HG02970 (cell line): ENCODE results near the gene ARHGAP18.

Experiments used
- ATAC-seq: cut with Tn5 transposase; IDR thresholded peaks from one replicate; pipeline ENCODE4 v1.9.1; 2021; ENCODE audit warnings: mild to moderate bottlenecking, moderate library complexity, moderate number of reproducible peaks; ENCODE audit not compliant: unreplicated experiment, low FRiP score

ARHGAP18 gene

DNA sequence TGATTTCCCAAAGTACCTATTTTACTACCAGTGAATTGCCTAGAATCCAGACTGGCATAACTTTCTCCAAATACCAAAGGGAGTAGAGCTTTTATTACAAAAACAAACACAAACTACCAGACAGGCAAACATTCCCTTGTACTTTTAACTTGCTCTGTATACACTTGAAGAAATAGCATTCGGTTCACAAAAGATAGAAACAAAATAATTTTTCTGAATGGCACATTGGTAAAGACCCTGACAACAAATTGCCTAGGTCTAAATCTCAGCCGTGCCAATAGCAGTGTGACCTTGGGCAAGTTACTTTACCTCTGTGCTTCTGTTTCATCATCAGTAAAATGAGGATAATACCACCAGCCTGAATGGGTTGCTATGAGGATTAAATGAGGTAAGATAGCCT lies 15.9 kb downstream of the ARHGAP18 start:
- no peak for ATAC-seq

DNA sequence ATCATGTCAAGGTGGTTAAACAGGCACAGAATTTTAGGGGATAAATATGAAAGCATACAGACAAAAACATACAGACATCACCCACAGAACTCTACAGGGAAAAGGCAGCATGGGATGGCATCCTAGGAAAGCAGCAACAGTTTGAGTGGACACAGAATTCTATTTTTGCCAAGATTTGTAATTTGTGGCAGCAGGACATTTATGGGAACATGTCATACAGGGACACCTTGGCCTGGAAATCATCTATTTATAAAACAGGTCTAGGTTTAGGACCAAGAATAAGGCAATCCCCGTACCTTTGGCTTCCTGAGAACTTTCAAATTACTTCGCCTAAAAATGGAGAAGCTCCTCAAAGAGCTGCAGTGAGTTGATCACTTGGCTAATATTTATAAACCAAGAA lies 17.5 kb downstream of the ARHGAP18 start:
- no peak for ATAC-seq

DNA sequence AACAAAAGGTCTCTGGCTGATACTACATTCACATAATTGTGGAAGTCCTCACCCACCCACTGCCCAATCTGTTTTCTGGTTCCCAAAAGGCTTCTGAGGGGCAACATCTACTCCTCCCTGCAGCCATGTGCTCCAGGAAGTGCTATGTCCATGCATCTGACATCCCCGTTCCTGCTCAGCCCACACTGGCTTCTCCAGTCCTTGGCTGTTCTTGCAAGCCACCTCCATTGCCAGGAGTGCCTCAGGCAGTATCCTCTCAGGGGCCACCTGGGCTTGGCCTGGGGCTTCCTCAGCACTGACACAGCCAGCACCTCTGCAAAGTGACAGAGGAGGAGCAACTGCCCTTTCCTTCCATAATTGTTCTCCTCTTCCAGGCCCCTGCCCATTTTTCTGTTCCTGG lies 18.3 kb downstream of the ARHGAP18 start:
- no peak for ATAC-seq

DNA sequence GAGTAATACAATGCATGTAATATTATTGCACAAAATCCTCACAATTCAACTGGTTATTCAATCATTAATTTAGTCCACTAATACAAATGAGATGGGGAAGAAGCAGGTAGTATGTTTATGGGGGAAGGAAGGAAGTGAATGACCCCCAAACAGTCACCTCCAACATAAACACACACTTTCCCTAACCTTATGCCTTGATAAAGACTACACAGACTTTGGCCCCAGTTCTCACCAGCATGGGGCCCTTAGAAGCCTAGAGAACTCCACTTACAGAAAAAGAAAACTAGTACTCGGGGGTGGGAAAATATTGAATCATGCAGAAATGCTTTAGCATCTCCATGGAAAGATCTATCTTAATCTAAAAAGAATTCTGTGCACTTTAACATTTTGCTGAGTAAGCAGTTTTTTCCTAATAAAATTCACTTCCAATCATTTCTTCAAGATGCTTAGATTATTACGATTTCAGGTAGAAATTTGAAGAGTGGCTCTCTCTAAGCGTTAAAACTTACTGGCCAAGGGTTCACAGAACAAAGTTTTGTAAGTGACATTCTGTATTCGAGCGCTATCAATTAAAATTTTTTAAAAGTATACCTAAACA lies 18.8 kb downstream of the ARHGAP18 start:
- no peak for ATAC-seq

DNA sequence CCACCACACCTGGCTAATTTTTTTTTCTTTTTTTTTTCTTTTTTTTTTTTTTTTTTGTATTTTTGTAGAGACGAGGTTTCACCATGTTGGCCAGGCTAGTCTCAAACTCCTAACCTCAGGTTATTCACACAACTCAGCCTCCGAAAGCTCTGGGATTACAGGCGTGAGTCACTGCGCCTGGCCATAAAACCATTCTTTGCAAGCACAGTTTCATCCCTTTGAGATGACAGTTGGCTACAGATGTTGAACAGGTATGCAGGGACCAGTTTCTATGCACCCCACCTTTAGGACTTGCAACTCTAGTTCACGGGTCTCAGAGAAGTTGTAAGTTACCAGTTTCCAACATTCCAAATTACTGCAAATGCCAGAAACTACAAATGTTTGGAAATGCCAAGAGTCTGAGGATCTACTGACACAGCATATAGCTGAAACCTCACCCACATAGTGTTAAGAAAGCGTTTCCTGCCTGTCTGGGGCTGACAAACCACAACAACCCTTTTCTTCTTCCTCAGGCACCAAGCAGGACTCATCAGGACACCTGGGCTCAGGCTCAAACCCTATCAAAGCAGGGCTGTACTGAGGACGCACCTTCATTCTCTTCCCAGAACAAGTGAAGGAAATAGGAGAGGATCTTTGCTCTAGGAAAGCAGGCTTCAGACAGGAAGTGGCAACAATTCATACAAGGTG lies 22.9 kb downstream of the ARHGAP18 start:
- ATAC-seq: no peak

DNA sequence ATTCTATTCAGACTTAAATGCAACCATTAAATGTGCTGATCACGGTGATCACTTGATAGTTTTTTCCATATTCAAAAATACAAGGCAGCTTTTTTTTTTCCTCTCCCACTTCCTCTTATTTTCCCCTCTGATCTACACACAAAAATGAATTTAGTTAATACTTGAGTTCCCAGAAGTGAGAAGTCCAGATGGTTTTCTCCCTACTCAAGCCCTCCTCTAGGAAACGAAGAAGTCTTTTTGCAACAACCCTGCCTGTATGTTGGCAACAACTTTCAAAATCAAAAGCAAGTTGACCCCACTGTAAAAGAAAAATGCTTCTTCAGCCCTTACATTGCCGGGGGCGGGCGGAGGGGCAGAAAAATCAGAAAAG lies 24.3 kb downstream of the ARHGAP18 start:
- no peak for ATAC-seq

DNA sequence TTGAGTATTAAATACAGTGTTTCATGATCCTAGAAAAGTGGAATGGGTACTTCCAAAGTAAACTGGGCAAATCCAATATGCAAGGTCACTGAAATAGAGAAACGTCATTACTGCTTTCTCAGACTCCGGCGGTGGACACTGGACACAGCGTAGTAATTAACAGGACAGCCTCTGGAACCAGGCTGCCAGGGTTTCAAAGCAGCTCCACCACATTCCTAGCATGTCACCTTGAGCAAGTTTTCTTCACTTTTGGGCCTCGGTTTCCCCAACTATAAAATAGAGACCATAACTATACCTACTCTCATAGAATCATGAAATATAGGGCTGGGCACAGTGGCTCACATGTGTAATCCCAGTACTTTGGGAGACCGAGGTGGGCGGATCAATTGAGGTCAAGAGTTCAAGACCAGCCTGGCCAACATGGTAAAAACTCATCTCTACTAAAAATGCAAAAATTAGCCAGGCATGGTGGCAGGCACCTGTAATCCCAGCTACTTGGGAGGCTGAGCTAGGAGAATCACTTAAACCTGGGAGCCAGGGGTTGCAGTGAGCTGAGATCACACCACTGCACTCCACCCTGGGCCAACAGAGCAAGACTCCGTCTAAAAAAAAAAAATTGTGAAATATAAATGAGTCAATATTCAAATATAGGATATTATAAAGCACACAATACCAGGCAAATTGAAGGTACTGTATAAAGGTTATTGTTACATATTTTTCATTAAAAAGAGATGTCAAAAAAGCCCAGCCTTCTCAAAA lies 24.9 kb downstream of the ARHGAP18 start:
- ATAC-seq: no peak

DNA sequence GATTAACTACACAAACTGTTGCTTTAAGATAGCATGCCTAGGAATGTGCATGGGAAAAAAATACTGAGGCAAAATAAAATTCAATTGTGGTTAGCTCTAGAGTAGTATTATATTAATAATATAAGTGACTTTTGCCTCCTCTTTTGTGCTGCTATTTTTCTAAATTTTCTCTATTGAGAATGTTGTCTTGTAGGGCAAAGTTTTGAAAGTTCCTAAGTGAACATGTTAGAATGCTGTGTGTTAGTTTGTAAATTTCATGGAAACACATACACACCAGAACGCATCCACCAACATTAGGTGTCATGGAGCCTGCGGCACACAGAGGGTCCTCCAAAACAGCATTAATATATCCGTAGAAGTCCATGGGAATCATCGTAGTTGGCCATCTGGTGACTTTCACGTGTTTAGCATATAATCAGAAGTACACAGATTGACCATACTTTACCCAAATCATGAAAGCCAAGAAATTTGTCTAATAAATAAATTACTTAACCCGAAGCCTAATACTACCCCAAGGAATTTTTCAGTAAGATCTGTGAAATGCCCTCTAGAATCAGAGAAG lies 25.6 kb downstream of the ARHGAP18 start:
- no peak for ATAC-seq

DNA sequence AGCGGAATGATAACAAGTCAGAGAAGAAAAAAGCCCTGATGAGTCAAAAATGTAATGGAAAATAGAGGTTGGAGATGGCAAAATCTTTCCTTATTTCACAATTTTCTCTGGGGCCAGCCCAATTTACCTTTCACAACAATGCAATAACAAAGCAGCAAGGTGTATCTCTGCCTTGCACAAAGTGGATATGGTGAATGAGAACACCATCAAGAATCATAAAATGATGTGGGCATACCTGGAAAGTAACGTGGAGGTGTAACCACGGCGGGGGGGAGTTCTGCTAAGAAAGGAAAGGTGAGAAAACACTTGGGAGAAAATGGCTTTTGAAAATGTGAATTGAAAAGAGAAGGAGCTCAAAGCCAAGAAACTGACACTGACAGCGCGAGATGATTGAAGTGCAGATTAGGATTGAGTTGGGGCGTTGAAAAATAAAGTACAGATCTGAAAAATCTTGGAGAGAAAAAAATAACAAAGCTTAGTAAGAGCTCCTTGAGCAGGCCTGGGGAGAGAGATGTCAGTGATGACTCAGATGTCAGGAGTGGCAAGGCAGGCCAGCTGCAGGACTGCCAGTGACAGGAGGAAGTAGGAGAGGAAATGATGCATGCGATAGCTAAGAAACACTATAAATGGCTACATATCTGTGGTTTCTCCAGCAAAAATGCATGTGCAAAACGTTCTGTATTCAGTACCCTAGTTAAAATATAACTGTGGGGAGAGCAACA lies 26.2 kb downstream of the ARHGAP18 start:
- peak; percentile 93 for ATAC-seq

DNA sequence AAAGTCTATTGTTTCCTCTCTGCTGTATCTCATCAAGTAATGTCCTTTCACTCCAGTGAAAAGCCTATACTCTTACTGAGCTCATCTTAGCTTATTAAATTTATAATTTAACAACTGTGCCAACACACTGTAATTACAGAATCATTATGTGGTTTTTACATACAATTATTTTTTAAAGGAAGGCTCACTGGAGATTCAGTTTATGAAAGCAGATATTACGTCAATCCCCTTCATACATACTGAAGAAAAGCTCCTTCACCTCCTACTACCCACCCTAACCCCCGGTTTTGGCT lies 28.1 kb downstream of the ARHGAP18 start:
- ATAC-seq: no peak

DNA sequence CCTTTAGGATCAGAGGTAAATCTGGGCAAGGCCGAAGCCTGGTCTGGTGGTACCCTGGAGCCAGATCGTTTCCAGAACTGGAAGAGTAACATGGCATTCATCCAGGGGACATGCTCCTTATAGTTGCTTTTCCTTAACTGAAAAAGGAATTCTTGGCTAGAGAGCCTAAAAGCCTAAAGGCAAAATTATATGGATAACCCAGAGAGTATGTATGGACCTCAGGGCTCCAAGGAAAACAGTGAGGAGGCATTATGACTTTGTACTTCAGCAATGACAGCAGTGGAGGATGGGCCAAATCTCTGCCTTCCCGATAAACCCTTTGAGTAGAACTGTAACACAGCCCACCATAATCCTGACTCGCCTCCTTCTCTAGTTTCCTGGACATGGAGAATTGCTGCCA lies 29.3 kb downstream of the ARHGAP18 start:
- ATAC-seq: no peak

DNA sequence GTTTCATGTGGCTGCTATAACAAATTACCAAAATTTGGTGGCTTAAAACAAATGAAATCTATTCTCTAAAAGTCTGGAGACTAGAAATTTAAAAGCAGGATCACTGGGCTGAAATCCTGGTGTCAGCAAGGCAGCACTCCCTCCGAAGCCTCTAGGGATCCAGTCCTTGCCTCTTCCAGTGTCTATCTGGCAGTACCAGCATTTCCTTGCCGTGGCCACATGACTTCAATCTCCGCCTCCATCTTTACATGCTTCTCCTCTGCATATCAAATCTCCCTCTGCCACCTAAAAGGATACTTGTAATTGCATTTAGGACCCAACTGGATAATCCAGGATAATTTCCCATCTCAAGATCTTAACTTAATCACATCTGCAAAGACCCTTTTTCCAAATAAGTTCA lies 30.2 kb downstream of the ARHGAP18 start:
- no peak for ATAC-seq

DNA sequence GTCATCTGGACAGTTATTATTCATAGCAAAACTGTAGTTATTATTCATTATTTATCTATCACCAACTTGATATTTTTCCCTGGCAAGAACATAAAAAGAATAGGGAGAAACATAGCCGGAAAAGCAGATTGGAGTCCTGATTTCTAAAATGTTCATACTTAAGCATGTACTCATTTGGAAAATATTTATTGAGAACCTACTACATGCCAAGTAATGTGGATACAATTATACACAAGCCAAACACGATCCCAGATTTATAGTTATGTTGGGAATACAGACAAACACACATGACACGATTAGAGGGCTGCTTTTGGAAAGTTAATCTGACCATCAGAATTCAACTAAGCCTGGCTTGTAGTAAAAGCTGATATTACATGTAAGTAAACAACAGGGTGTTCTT lies 30.7 kb downstream of the ARHGAP18 start:
- ATAC-seq: no peak

DNA sequence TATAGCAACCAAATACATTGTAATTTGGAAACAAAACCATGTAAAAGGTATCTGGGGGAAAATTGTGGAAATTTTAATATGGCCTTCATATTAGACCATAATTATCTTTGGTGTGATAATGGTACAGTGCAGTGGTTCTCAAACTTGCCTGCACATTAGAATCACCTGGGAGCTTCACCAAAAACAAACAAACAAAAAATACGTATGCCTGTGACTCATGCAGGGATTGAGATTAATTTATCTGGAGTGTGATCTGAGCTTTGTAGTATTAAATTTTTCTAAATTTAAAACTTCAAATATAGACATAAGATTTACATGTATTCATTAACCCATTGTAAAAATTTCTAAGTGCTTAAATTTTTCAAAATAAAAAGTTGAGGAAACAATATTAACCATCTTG lies 31.5 kb downstream of the ARHGAP18 start:
- ATAC-seq: no peak

DNA sequence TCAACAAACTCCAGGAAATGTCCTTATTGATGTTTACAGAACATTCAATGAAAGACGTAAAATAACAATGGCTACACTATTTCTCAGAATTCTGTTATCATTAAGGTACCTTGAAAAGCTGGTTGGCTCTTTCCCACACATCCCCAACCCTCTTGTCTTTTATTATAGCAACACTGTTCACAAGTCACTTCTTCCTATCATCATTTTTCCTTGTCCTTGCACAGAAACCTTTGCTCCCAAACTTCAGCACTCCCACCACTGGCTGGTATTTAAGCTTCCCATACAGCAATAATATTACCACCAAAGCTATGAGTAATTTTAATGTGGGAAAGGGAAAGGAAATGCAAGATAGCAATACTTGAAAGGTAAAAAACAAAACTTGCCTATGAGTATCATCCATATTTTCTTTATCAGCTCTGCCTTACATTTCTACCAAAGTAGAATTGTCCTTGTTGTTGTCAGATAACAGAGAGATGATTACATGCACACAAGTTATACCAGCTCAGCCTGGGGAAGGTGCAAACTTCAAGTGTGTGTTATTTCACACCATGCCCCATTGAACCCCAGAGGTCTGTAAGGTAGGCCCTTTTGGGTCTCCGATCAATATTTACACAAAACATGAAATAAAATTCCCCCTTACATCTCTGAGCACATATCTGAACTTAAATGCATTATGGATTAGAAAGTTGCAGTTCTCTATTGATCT lies 32.2 kb downstream of the ARHGAP18 start:
- ATAC-seq: no peak

DNA sequence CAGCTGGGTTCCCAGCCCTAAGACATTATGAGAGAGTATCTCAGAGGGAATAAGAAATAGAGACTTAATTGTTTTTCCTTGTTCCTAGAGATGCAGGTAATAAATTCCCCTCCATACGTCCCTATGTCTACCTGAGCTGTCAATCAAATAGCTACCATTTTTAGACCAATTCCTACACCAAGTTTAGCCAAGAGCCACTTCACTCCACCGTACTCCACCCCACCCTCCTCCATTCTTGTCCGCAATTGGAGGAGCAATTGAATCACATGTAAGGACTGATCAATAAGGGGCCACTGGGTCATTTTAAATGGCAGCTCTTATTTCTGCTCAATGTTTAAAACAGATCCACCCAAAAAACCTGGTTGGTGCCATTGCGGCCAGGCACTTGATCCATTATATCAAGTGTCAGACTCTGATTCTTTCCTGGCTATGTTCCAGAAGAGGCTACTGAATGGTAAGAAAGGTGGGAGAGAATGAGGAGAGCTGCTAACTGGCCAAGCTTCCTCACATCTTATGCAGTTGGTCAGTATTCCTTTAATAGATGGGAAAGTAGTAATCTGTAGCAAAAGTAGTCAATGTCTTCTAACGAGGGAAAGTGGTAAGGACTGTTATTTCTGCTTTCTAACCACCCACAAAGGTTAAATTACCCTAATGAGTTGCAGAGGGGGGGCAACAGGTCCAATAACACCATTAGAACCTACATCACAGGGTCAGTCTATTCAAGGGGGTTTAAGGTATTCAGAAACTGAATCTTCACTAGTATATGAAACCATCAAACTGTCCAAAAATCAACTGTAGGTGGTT lies 34.1 kb downstream of the ARHGAP18 start:
- no peak for ATAC-seq

DNA sequence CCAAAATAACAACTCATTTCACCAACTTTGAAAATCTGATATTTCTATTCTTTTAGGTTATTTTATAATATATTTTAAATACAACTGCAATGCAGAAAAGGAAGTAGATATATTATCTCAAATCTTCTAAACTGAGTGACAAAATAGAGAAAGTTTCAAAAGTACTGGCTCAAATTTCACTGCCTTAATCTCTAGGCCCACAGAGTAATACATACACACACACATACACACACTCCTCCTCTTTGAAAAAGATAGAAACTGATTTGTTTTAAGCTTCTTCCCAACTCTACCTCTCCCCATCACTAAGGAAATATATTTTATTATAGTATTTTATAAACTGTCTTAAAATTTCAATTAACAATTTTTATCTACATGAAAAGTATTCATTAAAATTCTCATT lies 36.2 kb downstream of the ARHGAP18 start:
- ATAC-seq: no peak

DNA sequence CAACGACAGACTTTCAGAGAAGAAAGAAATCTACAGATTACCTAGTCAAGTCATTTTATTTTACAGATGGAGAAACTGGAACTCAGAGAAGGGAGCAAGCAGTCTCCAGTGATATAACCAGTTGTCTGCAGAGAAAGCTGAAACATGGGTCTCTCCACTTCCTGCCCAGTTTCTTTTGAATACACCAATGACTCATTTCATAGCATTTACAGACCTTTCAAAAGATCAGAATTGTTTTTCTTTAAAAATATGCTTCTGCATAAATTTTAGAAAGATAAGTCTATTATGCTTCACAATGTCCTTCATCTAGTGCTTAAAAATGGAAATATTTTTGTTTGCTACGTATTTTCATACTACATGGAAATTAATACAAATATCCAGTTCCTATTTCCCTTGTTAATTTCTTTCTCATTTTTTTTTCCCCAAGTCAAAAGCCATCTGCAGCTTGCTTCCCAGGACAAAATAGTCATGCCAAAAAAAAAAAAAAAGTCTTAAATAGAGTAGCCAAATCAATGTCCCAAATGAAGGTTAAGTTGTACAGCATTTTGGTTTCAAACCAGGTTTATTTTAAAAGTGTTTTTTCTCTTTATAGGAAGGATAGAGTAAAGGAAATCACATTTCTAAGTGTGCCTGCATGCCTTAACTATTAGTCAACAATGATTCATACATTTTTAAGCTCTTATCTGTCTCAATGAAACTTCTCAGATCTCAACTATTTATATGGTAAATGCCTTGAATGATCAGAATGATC lies 36.9 kb downstream of the ARHGAP18 start:
- peak; percentile 57 for ATAC-seq

DNA sequence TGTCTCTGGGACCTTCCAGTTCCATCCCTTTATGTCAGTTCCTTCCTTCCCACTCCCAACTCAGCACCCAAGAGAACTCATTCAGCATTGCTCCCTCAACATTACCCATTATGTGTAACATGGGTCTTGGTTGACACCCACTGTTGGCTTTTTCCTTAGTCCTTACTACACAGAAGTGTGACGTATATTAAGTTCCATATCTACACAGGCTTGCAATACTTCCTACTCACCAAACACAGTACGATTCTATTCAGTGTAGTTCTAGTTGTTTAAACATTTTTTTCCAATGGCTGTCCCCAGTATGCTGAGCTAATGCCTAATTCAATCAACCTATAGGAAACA lies 37.7 kb downstream of the ARHGAP18 start:
- ATAC-seq: peak; percentile 10
